GM12865 (cell line): ENCODE results near the gene PRKAG3.
A peak's percentile ranks its signal among the peaks of the same experiment; 100 is the strongest.

ENCODE experiments used
- DNase-seq: peaks from one replicate; pipeline ENCODE4 v3.0.0; 2010; ENCODE audit warnings: low read depth
- H3K4me3 ChIP-seq: 2 replicates; pipeline ENCODE4 v1.5.1; 2011; ENCODE audit warnings: mild to moderate bottlenecking, low read depth, low read length, control low read depth
- CTCF ChIP-seq: IDR thresholded peaks from 2 replicates; pipeline ENCODE4 v1.5.1; 2011; ENCODE audit warnings: low read length, control low read depth, low read depth, inconsistent platforms; ENCODE audit not compliant: insufficient read depth; ENCODE audit errors: missing control alignments

The PRKAG3 gene

GRCh38 chr2:218877891-218878290, 46.3 kb upstream of the PRKAG3 start:
- no peak overlapping the region for H3K4me3 ChIP-seq
- no peak for TF ChIP-seq CTCF
- DNase-seq = no peak

- H3K4me3 ChIP-seq = no peak overlapping the region
- no peak for TF ChIP-seq CTCF
- DNase-seq = no peak
These were observed 45.7 kb upstream of the PRKAG3 start for GRCh38 chr2:218877331-218877730.

GRCh38 chr2:218876562-218877219, 45.1 kb upstream of the PRKAG3 start:
- peak; percentile 78 for DNase-seq
- H3K4me3 ChIP-seq = no peak overlapping the region
- peak; percentile 94 for TF ChIP-seq CTCF

GRCh38 chr2:218875692-218876246, 44.2 kb upstream of the PRKAG3 start:
- TF ChIP-seq CTCF = no peak

GRCh38 chr2:218873359-218874194, 42.0 kb upstream of the PRKAG3 start:
- no peak for TF ChIP-seq CTCF
- no peak overlapping the region for H3K4me3 ChIP-seq
- DNase-seq = peak; percentile 44

More at GRCh38 chr2:218875692-218876246, 44.2 kb upstream of the PRKAG3 start:
- no peak overlapping the region for H3K4me3 ChIP-seq
- no peak for DNase-seq

- H3K4me3 ChIP-seq = no peak overlapping the region
- no peak for DNase-seq
- no peak for TF ChIP-seq CTCF
These were observed 41.2 kb upstream of the PRKAG3 start for GRCh38 chr2:218872645-218873358.
